Measurements from ENCODE around the gene ADRA2A.

DNA sequence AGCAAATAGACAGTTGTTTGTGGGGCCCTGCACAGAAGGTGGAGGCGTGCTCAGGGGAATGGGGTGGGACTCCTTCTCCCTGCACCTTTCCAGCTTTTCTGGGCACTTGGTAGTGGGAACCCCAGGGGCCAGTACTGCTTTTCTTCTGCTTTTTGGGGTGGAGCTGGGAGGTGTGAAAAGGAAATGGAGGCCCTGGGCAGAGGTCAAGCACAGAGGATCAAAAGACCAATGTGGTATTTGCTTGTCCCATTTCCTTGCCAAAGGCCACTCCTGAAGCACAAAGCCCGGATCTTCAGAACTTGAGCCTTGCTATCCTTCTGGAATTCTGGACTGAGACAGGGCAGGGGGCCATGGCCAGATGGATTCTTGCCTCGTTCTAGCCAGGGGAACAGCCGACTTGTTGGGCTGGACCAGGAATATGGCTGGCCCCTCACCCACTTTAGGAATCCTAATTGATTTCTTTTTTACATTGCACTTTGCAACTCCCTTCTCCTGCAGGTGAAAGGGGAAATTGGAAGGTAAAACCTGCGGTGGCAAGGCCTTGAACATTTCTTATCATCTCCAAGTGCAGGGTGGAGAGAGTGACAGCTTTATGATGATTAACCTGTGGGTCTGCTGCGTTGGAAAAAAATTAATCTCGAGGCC is 26.5 kb downstream of the ADRA2A start:
- no peak for TF ChIP-seq POLR2A (IDR thresholded peaks at IDR 0.05)
- TF ChIP-seq, protein P1, sequence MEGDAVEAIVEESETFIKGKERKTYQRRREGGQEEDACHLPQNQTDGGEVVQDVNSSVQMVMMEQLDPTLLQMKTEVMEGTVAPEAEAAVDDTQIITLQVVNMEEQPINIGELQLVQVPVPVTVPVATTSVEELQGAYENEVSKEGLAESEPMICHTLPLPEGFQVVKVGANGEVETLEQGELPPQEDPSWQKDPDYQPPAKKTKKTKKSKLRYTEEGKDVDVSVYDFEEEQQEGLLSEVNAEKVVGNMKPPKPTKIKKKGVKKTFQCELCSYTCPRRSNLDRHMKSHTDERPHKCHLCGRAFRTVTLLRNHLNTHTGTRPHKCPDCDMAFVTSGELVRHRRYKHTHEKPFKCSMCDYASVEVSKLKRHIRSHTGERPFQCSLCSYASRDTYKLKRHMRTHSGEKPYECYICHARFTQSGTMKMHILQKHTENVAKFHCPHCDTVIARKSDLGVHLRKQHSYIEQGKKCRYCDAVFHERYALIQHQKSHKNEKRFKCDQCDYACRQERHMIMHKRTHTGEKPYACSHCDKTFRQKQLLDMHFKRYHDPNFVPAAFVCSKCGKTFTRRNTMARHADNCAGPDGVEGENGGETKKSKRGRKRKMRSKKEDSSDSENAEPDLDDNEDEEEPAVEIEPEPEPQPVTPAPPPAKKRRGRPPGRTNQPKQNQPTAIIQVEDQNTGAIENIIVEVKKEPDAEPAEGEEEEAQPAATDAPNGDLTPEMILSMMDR (IDR thresholded peaks at IDR 0.05) = no peak

Measured in heart left ventricle (tissue), 13 donors.